Tibial artery (tissue), 4 donors: ENCODE results near the gene EXD3.

Experiments used
- DNase-seq, 2 donors: peaks; one replicate each; pipeline ENCODE4 v3.0.0-alpha.2; 2019
- H3K27ac ChIP-seq, 2 donors: fragments of 200-600 bp; sonication (generic) in 1 of 2; 1 replicate in 1 of 2; 2 replicates in 1 of 2; pipeline ENCODE4 v1.5.1; 2018 to 2019; ENCODE audit warnings: mild to moderate bottlenecking in 1 of 2
- H3K27me3 ChIP-seq, 2 donors: fragments of 200-600 bp; sonication (generic) in 1 of 2; one replicate each; pipeline versions ENCODE4 v1.5.1 to v1.6.0; 2016 to 2019
- H3K36me3 ChIP-seq, 3 donors: fragments of 200-600 bp; sonication (generic) in 2 of 3; one replicate each; pipeline ENCODE4 v1.5.1; 2016 to 2019; ENCODE audit warnings: mild to moderate bottlenecking in 2 of 3
- H3K4me1 ChIP-seq, 4 donors: fragments of 200-600 bp; sonication (generic) in 2 of 4; 1 replicate in 3 of 4; 2 replicates in 1 of 4; pipeline ENCODE4 v1.5.1; 2016 to 2019
- H3K4me3 ChIP-seq, 2 donors: fragments of 200-600 bp; sonication (generic) in 1 of 2; 1 replicate in 1 of 2; 2 replicates in 1 of 2; pipeline ENCODE4 v1.5.1; 2018 to 2019; ENCODE audit warnings: mild to moderate bottlenecking in 2 of 2
- H3K9me3 ChIP-seq, 3 donors: fragments of 200-600 bp; sonication (generic) in 1 of 3; one replicate each; pipeline ENCODE4 v1.5.1; 2016 to 2019
- CTCF ChIP-seq, 2 experiments: fragments of 200-600 bp in 1 of 2; fragments of 450-650 bp in 1 of 2; IDR thresholded peaks; one replicate each; pipeline ENCODE4 v1.5.1; 2017 to 2019; ENCODE audit warnings: antibody characterized with exemption in 2 of 2, mild to moderate bottlenecking in 1 of 2, moderate library complexity in 1 of 2
- intact Hi-C: fragments of 100-400 bp; cut with DNase I; formaldehyde crosslinking; loops from one replicate; pipeline ENCODE4 v1.15.0; 2023; ENCODE audit warnings: low total_unique reads

EXD3 gene

GRCh38 chr9:137439158-137439714 lies 16.3 kb upstream of the EXD3 start:
- H3K27ac ChIP-seq, result no peak overlapping the region
- no peak for TF ChIP-seq CTCF (IDR thresholded peaks at IDR 0.05)
- no peak for DNase-seq

GRCh38 chr9:137438591-137439157 lies 15.7 kb upstream of the EXD3 start:
- H3K4me3 ChIP-seq, result no peak overlapping the region
- no peaks in the 10 kb centered on the region for H3K36me3 ChIP-seq
- H3K9me3 ChIP-seq, result no peaks in the 10 kb centered on the region
- H3K27ac ChIP-seq, result no peak overlapping the region
- no peak for DNase-seq
- TF ChIP-seq CTCF (IDR thresholded peaks at IDR 0.05), result no peak
- intact Hi-C loops, result no loop called here
- peaks cover 0 to 61% of the 10 kb centered on the region in 2 donors for H3K27me3 ChIP-seq
- peaks cover 0 to 26% (median 14%) of the 10 kb centered on the region in 4 donors for H3K4me1 ChIP-seq

More at GRCh38 chr9:137439158-137439714, 16.3 kb upstream of the EXD3 start:
- H3K4me3 ChIP-seq, result no peak overlapping the region
- peaks cover 0 to 67% of the 10 kb centered on the region in 2 donors for H3K27me3 ChIP-seq
- no peaks in the 10 kb centered on the region for H3K9me3 ChIP-seq
- H3K4me1 ChIP-seq, result peaks cover 0 to 26% (median 14%) of the 10 kb centered on the region in 4 donors
- intact Hi-C loops, result no loop called here
- no peaks in the 10 kb centered on the region for H3K36me3 ChIP-seq

- Histone ChIP-seq H3K9me3 (no peaks in the 10 kb centered on the region), H3K27me3 (peaks cover 0 to 59% of the 10 kb centered on the region in 2 donors), H3K4me1 (peaks cover 0 to 26% (median 14%) of the 10 kb centered on the region in 4 donors), H3K4me3 (no peak overlapping the region), H3K36me3 (no peaks in the 10 kb centered on the region), H3K27ac (no peak overlapping the region)
- TF ChIP-seq CTCF (IDR thresholded peaks at IDR 0.05), result no peak
- intact Hi-C loops, result no loop called here
- DNase-seq, result no peak
Observed at GRCh38 chr9:137437691-137438590, 15.0 kb upstream of the EXD3 start.

DNA sequence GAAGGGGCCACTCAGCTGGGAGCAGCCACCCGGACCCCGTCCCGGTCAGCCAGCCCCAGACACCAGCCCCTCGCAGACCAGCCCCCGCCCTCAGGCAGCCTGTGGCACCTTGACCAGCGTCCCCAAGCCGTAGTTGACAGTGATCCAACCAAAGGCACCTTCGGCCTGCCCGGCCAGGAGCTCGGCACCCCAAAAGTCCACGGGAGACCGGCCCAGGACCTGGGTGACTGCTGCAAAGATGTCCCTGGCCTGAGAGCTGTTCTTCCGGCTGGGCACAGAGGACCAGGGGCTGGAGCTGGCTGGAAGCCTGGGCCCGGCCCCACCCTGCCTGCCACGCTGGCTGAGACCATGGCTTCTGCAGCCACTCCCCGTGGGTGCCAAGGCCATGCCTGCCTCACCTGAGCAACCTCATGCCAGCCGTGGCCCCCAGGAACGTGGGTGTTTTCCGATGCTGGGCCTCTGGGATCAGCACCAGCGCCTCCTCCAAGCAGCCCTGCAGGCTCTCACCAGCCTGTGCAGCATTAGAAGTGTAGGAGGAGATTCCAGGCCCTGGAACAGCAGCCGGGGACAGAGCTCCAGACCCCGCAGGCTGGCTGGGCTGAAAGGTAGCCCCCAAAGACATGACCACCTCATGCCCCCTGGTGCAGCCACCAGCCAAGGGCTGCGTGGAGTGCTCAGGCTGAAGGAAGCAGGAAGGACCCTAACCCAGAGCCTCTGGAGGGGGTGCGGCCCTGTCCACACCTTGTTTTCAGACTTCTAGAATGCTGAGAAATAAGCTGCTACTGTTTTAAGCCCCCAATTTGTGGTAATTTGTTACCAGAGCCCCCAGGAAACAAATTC lies 14.0 kb upstream of the EXD3 start:
- Histone ChIP-seq H3K4me3 (no peak overlapping the region), H3K36me3 (no peaks in the 10 kb centered on the region), H3K27me3 (peaks cover 0 to 55% of the 10 kb centered on the region in 2 donors), H3K9me3 (no peaks in the 10 kb centered on the region), H3K27ac (no peak overlapping the region), H3K4me1 (peaks cover 0 to 26% (median 14%) of the 10 kb centered on the region in 4 donors)
- intact Hi-C loops, result no loop called here
- no peak for TF ChIP-seq CTCF (IDR thresholded peaks at IDR 0.05)
- DNase-seq, result no peak
